PFSK-1 (cell line): ENCODE data around the gene CARMIL1.

Experiments used
- POLR2AphosphoS5 ChIP-seq: IDR thresholded peaks from 2 replicates; pipeline ENCODE4 v1.6.1; 2012; ENCODE audit warnings: low read depth, mild to moderate bottlenecking, control low read depth, low read length, moderate library complexity
- REST ChIP-seq, 2 experiments: IDR thresholded peaks; 2 replicates each; pipeline versions ENCODE4 v1.6.1 to v1.8.0; 2011 to 2012; ENCODE audit warnings: low read depth in 2 of 2, low read length in 2 of 2, control low read depth in 1 of 2, inconsistent platforms in 1 of 2, mild to moderate bottlenecking in 1 of 2, moderate library complexity in 1 of 2; ENCODE audit not compliant: insufficient read depth in 1 of 2
- TAF1 ChIP-seq: IDR thresholded peaks from 2 replicates; pipeline ENCODE4 v1.6.1; 2012; ENCODE audit warnings: low read length, control low read depth, borderline replicate concordance; ENCODE audit not compliant: insufficient read depth

GRCh38 chr6:25564943-25565342, 285.8 kb downstream of the CARMIL1 start:
- no peak for TF ChIP-seq TAF1
- TF ChIP-seq REST (IDR thresholded peaks at IDR 0.05; ENCODE audit: insufficient read depth in 1 of 2, low read depth in 2 of 2, low read length in 2 of 2): no peak
- no peak for TF ChIP-seq POLR2AphosphoS5
